Limb (tissue), 2 donors: ENCODE results near the gene MGAT5.

Experiments used
- DNase-seq, 2 donors: peaks; one replicate each; pipeline ENCODE4 v3.0.0-alpha.2; 2016; ENCODE audit errors: extremely low spot score in 2 of 2

Gene MGAT5

DNA sequence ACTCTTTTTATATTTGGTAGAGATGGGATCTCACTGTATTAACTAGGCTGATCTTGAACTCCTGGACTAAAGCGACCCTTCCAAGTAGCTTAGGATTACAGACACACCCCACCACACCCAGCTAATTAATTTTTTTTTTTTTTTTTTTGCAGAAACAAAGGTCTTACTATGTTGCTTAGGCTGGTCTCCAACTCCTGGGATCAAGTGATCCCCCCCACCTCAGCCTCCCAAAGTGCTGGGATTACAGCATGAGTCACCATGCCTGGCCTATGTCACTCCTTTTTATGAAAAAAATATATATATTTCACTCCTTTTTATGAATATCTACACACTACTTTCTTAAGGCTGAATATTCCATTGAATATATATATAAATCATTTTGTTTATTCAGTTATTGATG lies 162.8 kb downstream of the MGAT5 start:
- DNase-seq, result no peak

GRCh38 chr2:134417968-134418582 lies 164.2 kb downstream of the MGAT5 start:
- DNase-seq, result no peak

- DNase-seq, result no peak
Observed at GRCh38 chr2:134420259-134420658, 166.4 kb downstream of the MGAT5 start.

GRCh38 chr2:134420920-134421319 lies 167.0 kb downstream of the MGAT5 start:
- no peak for DNase-seq

GRCh38 chr2:134421556-134422328 lies 167.9 kb downstream of the MGAT5 start:
- DNase-seq, result no peak

GRCh38 chr2:134425724-134426496 lies 172.0 kb downstream of the MGAT5 start:
- DNase-seq, result no peak

DNA sequence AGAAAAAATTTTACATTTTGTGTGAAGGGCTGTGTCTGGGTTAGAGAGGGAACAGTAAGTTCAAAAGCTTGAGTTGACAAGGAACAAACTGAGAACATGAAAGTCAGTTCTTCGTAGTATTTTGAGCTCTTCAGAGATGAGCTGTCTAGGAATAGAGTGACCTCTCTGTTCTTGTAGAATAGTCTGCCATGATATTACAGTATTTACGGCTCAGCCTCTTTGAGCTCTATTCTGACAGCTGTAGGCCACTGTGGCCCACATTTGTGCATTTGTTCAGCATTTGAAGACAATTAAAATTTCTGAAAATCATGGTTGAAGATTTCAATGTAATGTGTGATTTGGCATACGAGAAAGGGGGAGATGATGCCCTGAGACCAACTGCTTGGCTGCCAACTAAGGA lies 172.8 kb downstream of the MGAT5 start:
- DNase-seq, result no peak

- no peak for DNase-seq
Observed at GRCh38 chr2:134429886-134430285, 176.0 kb downstream of the MGAT5 start.

DNA sequence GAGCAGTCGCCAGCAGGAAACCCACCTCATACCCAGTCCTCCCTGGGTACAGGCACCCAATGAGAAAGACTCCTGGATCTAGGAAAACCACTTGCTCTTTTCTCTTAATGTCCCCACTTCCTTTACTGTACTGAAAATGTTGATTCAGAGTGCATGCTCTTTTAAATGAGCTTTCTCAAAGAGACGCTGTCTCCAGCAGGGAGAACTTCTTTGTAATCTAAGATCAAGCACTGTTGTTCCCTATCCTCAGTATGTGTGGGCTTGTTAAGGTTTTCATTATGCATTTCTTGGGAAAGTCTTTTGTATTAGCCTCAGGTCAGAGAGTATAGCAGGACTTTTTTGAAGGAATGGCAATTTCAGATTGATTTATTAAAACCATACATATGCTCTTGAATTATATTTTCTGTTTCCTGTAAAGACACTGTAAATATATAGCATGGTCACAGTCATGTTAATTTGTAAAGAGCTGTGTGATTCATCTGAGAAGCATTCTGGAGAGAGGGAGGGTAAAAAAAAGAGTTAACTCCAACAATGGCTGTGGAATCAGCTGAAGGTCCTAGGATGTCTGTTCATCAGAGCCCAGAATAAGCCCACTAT lies 178.1 kb downstream of the MGAT5 start:
- no peak for DNase-seq

DNA sequence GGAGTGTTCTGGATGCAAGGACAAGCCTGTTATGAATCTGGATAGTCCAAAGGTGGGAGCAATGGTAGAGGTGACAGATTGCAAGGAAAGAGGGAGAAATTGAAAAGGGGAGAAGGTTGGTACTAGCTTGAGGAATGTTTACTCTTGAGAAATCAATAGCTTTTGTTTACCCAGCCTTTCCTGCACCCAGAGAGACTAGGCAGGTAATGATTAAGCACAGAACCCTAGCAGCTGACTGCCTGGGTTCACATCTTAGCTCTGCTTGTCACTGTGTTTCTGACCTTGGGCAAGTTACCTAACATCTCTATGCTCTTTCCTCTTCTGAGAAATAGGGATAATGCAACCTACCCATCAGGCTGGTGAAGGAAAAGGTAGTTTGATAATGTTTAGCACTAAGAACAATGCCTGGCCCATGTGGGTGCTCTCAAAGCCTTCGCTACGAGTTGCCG lies 178.6 kb downstream of the MGAT5 start:
- no peak for DNase-seq

DNA sequence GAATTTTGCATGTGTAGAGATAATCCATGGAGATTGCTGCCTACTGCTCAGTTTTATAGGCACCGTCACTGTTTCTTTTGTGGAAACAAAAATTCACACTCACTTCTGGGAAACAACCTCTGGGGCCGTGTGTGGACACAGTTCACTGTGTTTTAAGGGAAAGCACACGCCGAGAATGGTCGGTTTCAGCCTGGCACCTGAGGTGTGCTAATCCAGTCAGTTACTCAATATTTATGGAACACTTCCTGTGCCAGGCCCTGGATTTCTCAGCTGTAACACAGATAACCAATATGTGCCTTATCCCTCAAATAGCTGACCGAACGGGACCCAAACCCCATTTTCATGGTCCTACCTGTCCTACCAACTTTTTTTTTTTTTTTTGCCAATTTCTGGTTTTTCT lies 179.6 kb downstream of the MGAT5 start:
- DNase-seq, result no peak

GRCh38 chr2:134433979-134434378 lies 180.1 kb downstream of the MGAT5 start:
- DNase-seq, result no peak

- no peak for DNase-seq
Observed at GRCh38 chr2:134435505-134435904, 181.6 kb downstream of the MGAT5 start.

GRCh38 chr2:134435936-134436335 lies 182.1 kb downstream of the MGAT5 start:
- DNase-seq, result no peak

- no peak for DNase-seq
Observed at GRCh38 chr2:134436706-134437105, 182.8 kb downstream of the MGAT5 start.

GRCh38 chr2:134438371-134438770 lies 184.5 kb downstream of the MGAT5 start:
- DNase-seq, result no peak

DNA sequence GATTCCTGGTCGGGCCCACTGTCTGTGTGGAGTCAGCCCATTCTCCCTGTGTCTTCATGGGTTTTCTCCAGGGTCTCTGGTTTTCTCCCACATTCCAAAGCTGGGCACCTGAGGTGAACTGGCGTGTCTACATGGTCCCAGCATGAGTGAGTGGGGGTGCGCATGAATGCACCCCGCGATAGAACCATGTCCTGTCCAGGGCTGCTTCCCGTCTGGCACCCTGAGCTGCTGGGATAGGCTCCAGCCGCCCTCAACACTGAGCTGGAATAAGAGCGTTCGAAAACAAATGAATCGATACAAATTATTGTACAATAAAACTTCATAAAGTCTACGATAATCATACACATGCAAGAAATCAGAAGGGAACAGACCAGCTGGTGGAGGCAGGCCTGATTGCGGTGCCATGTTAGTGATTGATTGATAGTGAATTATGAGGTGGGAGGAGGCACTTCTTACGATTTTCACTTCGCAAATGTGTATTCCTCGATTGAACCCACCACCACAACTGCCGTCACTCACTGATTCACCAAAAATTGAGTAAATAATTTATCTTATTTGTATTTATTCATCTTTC lies 186.6 kb downstream of the MGAT5 start:
- no peak for DNase-seq

DNA sequence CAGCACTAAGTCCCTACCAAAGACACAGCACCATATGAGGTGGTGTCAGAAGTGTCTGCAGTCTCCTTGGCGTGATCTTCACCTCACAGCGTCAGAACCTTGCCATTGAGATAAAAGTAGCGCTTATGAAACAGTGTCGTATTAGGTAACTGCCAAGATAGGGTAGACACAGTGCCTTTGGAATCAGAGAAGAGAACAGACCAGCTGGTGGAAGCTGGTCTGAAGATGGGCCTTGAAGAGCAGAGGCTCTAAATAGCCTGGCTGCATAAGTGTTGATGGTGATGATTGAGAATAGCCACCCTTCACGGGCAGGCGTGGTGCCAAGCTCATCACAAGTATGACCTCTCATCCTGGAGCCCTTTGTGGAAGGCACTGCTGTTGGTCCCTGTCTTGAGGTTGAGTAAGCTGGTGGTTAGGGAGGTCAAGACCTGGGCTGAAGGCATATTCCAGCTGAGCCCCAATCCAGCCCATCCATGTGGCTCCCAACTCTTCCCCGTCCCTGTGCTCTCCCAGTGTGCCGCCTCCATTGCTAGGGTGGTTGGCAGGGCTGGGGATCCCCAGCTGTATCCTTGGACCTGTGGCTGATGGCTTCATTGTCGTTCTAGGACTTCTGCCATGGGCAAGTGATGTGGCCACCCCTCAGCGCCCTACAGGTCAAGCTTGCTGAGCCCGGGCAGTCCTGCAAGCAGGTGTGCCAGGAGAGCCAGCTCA lies 187.4 kb downstream of the MGAT5 start:
- DNase-seq, result no peak

DNA sequence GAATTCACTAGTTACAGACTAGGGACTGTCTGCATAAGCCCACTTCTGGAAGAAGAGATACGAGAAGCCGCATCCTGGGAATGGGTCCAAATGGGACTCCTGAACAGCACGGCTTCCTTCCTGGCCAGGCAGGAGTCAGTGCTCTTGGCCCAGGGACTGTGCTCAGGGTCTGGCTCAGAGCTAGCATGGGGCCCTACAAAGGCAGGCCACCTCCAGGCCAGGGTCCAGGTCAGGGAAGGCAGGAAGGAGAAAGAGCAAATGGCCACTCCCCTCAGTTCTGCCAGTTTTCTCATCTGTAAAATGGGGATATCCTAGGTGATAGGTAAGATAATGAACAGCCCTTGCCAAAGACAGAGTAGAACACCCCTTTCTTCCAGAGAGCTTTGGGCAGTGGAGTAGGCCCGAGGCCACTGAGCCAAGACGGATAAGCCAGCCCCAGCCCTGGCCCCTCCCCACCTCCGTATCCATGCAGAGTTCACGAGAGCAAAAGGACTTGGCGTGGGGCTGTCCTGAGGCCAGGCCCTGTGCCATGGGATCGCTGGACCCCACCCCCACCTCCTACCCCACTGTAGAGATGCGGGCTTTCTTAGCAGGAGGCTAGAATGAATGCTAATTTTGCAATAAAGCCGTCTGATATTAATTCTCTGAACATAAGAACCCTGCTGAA lies 190.1 kb downstream of the MGAT5 start:
- DNase-seq, result no peak

DNA sequence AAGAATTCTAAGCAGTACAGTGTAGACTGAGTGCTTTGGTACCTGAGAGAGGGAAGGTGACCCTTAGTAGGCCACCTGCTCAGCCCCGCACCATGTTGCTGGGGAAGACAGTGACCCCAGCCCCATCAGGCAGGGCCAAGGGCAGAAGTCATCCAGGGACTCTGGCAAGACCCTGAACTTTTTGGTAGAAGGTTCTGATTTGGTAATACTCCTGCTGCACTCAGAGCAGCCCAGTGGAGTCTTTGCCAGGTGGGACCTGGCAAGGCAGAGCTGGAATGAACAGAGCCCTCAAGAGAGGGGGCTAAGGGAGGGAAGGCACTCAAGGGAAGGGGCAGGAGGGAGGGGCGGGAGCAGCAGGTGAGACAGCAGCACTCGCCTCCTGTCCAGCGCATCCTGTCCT lies 191.2 kb downstream of the MGAT5 start:
- DNase-seq, result no peak
